Measurements from ENCODE around the gene EHBP1L1.

DNA sequence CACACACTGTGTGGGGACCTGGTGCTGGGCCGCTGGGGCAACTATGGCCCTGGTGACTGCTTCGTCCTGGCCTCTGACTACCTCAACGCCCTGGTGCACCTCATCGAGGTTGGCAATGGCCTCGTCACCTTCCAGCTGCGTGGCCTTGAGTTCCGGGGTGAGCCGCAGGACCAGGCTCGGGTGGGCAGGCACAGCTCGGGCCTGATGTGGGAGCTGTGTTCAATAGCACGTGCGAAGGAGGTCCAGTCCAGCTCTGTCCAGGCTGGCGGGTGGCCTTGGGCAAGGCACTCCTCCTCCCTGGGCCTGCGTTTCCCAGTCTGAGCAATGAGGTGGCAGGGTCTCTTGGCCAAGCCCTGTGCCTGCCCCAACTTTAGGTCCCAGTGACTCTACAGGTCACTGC lies 53.7 kb downstream of the EHBP1L1 start:
- TF ChIP-seq ZFP3 (CRISPR knock-in tag; IDR thresholded peaks at IDR 0.05) (no peak), ARNTL (CRISPR knock-in tag; IDR thresholded peaks at IDR 0.05; ENCODE audit: borderline replicate concordance, low read depth) (no peak), ZC3H10 (CRISPR knock-in tag; IDR thresholded peaks at IDR 0.05) (no peak), CSDC2 (CRISPR knock-in tag; IDR thresholded peaks at IDR 0.05) (no peak), ZFP30 (CRISPR knock-in tag; IDR thresholded peaks at IDR 0.05) (no peak), ESRRG (CRISPR knock-in tag; IDR thresholded peaks at IDR 0.05) (no peak), BACH2 (CRISPR knock-in tag; IDR thresholded peaks at IDR 0.05; ENCODE audit: borderline replicate concordance) (no peak), RARB (CRISPR knock-in tag; IDR thresholded peaks at IDR 0.05) (no peak), TCF4 (CRISPR knock-in tag; IDR thresholded peaks at IDR 0.05; ENCODE audit: borderline replicate concordance) (no peak), OSR1 (CRISPR knock-in tag; IDR thresholded peaks at IDR 0.05) (no peak)
- TF ChIP-seq, protein P1, sequence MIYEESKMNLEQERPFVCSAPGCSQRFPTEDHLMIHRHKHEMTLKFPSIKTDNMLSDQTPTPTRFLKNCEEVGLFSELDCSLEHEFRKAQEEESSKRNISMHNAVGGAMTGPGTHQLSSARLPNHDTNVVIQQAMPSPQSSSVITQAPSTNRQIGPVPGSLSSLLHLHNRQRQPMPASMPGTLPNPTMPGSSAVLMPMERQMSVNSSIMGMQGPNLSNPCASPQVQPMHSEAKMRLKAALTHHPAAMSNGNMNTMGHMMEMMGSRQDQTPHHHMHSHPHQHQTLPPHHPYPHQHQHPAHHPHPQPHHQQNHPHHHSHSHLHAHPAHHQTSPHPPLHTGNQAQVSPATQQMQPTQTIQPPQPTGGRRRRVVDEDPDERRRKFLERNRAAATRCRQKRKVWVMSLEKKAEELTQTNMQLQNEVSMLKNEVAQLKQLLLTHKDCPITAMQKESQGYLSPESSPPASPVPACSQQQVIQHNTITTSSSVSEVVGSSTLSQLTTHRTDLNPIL (CRISPR knock-in tag; IDR thresholded peaks at IDR 0.05; ENCODE audit: low read depth) = no peak
- TF ChIP-seq, protein P2, sequence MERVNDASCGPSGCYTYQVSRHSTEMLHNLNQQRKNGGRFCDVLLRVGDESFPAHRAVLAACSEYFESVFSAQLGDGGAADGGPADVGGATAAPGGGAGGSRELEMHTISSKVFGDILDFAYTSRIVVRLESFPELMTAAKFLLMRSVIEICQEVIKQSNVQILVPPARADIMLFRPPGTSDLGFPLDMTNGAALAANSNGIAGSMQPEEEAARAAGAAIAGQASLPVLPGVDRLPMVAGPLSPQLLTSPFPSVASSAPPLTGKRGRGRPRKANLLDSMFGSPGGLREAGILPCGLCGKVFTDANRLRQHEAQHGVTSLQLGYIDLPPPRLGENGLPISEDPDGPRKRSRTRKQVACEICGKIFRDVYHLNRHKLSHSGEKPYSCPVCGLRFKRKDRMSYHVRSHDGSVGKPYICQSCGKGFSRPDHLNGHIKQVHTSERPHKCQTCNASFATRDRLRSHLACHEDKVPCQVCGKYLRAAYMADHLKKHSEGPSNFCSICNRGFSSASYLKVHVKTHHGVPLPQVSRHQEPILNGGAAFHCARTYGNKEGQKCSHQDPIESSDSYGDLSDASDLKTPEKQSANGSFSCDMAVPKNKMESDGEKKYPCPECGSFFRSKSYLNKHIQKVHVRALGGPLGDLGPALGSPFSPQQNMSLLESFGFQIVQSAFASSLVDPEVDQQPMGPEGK (CRISPR knock-in tag; IDR thresholded peaks at IDR 0.05; ENCODE audit: borderline replicate concordance) = no peak
